HepG2 (cell line): Measurements from ENCODE around the gene CSKMT. TPM values are rescaled to one million over a fixed set of nuclear protein-coding genes. Genes with fewer than 3 reads are reported as not detected.

Experiments used
- ARHGAP35 ChIP-seq: sonication (generic); formaldehyde crosslinking; IDR thresholded peaks from 2 replicates; pipeline ENCODE4 v1.9.0; 2022; ENCODE audit warnings: mild to moderate bottlenecking, inconsistent platforms, moderate library complexity, missing genetic modification reagents, borderline replicate concordance
- ARID5B ChIP-seq: IDR thresholded peaks from 2 replicates; pipeline ENCODE4 v1.4.0; 2020; ENCODE audit warnings: mild to moderate bottlenecking, missing genetic modification reagents
- ATF1 ChIP-seq: IDR thresholded peaks from 2 replicates; pipeline ENCODE4 v1.6.1; 2016; ENCODE audit warnings: mild to moderate bottlenecking, control low read depth
- DRAP1 ChIP-seq: IDR thresholded peaks from 2 replicates; pipeline ENCODE4 v1.6.1; 2016; ENCODE audit warnings: missing genetic modification reagents, missing compliant biosample characterization
- ELF1 ChIP-seq: sonication (generic); formaldehyde crosslinking; IDR thresholded peaks from 2 replicates; pipeline ENCODE4 v1.4.0; 2020; ENCODE audit warnings: missing genetic modification reagents
- EP300 ChIP-seq, 3 experiments: sonication (generic) in 1 of 3; formaldehyde crosslinking in 1 of 3; IDR thresholded peaks; 2 replicates each; pipeline versions ENCODE4 v1.5.1 to v1.6.1; 2011 to 2020; ENCODE audit warnings: low read depth in 2 of 3, low read length in 2 of 3, borderline replicate concordance in 1 of 3, improper control_type of control experiment in 1 of 3, mild to moderate bottlenecking in 1 of 3, missing genetic modification reagents in 1 of 3, moderate library complexity in 1 of 3
- ETV5 ChIP-seq: IDR thresholded peaks from 2 replicates; pipeline ENCODE4 v1.6.1; 2018; ENCODE audit warnings: missing biosample characterization, missing genetic modification reagents, inconsistent platforms, borderline replicate concordance
- GZF1 ChIP-seq: sonication (generic); formaldehyde crosslinking; IDR thresholded peaks from 2 replicates; pipeline ENCODE4 v1.5.1; 2020; ENCODE audit warnings: mild to moderate bottlenecking, missing genetic modification reagents
- MAX ChIP-seq: IDR thresholded peaks from 2 replicates; pipeline ENCODE4 v1.6.1; 2012; ENCODE audit warnings: inconsistent platforms
- MED1 ChIP-seq: sonication (generic); formaldehyde crosslinking; IDR thresholded peaks from 2 replicates; pipeline ENCODE4 v1.4.0; 2020; ENCODE audit warnings: missing genetic modification reagents
- NPAS2 ChIP-seq: sonication (generic); formaldehyde crosslinking; IDR thresholded peaks from 2 replicates; pipeline ENCODE4 v1.8.0; 2022; ENCODE audit warnings: mild to moderate bottlenecking, missing genetic modification reagents, borderline replicate concordance
- ONECUT2 ChIP-seq: sonication (generic); formaldehyde crosslinking; IDR thresholded peaks from 2 replicates; pipeline ENCODE4 v1.4.0; 2020; ENCODE audit warnings: missing genetic modification reagents
- RAD51 ChIP-seq: fragments of 450-650 bp; IDR thresholded peaks from 2 replicates; pipeline ENCODE4 v1.6.1; 2016; ENCODE audit warnings: borderline replicate concordance
- RFX1 ChIP-seq: fragments of 450-650 bp; IDR thresholded peaks from 2 replicates; pipeline ENCODE4 v1.6.1; 2017
- SIN3A ChIP-seq: IDR thresholded peaks from 2 replicates; pipeline ENCODE4 v1.6.1; 2011; ENCODE audit warnings: low read depth, mild to moderate bottlenecking, control low read depth, low read length, borderline replicate concordance
- ZBTB7B ChIP-seq: sonication (generic); formaldehyde crosslinking; IDR thresholded peaks from 2 replicates; pipeline ENCODE4 v1.4.0; 2020; ENCODE audit warnings: missing genetic modification reagents
- ZC3H13 ChIP-seq: sonication (generic); formaldehyde crosslinking; IDR thresholded peaks from 2 replicates; pipeline ENCODE4 v1.8.1; 2023; ENCODE audit warnings: mild to moderate bottlenecking, missing genetic modification reagents, moderate library complexity
- ZFY ChIP-seq: sonication (generic); formaldehyde crosslinking; IDR thresholded peaks from 2 replicates; pipeline ENCODE4 v1.4.0; 2020; ENCODE audit warnings: missing genetic modification reagents
- ZNF143 ChIP-seq: sonication (generic); formaldehyde crosslinking; IDR thresholded peaks from 2 replicates; pipeline ENCODE4 v1.4.0; 2020; ENCODE audit warnings: missing genetic modification reagents
- ZNF160 ChIP-seq: sonication (generic); formaldehyde crosslinking; IDR thresholded peaks from 2 replicates; pipeline ENCODE4 v1.8.0; 2022; ENCODE audit warnings: mild to moderate bottlenecking, inconsistent platforms, missing genetic modification reagents
- ZNF256 ChIP-seq: sonication (generic); formaldehyde crosslinking; conservative IDR thresholded peaks from 2 replicates; pipeline ENCODE4 v1.4.0; 2020; ENCODE audit warnings: missing genetic modification reagents
- ZNF264 ChIP-seq: sonication (generic); formaldehyde crosslinking; IDR thresholded peaks from 2 replicates; pipeline ENCODE4 v1.4.0; 2020; ENCODE audit warnings: missing genetic modification reagents
- ZNF296 ChIP-seq: sonication (generic); formaldehyde crosslinking; conservative IDR thresholded peaks from 2 replicates; pipeline ENCODE4 v1.5.0; 2020; ENCODE audit warnings: mild to moderate bottlenecking, missing genetic modification reagents
- ZNF788 ChIP-seq: sonication (generic); formaldehyde crosslinking; IDR thresholded peaks from 2 replicates; pipeline ENCODE4 v1.5.0; 2020; ENCODE audit warnings: mild to moderate bottlenecking, missing genetic modification reagents, borderline replicate concordance
- ZNF883 ChIP-seq: sonication (generic); formaldehyde crosslinking; IDR thresholded peaks from 2 replicates; pipeline ENCODE4 v1.5.1; 2020; ENCODE audit warnings: mild to moderate bottlenecking, missing genetic modification reagents; ENCODE audit errors: not compliant biosample characterization
- ZSCAN25 ChIP-seq: sonication (generic); formaldehyde crosslinking; IDR thresholded peaks from 2 replicates; pipeline ENCODE4 v1.8.0; 2022; ENCODE audit warnings: mild to moderate bottlenecking, missing genetic modification reagents
- polyA plus RNA-seq, 8 experiments: library from polyadenylated mRNA; depleted of rRNA in 3 of 8; stranded (reverse) in 7 of 8; unstranded in 1 of 8; fragments of >200 nt; fragmentation: Illumina TruSeq in 4 of 8; extraction: Trizol in 4 of 8; gene quantifications; 2 replicates each; pipeline versions ENCODE4 v1.2.1 to v1.2.3, GENCODE V29; 2011 to 2016; ENCODE audit warnings: low read depth in 4 of 8, missing spikeins in 1 of 8, mixed read lengths in 1 of 8; ENCODE audit not compliant: insufficient read depth in 1 of 8
- total RNA-seq, 5 experiments: library from RNA; depleted of rRNA; stranded (reverse); fragments of >200 nt; fragmentation: Illumina TruSeq; extraction: Trizol; gene quantifications; 2 replicates each; pipeline ENCODE4 v1.2.3, GENCODE V29; 2016; ENCODE audit warnings: low read depth in 1 of 5

Gene CSKMT
- total and polyA plus RNA-seq, 2 of the 13 experiments (the other 11 are each of a cell fraction or from before 2014, with no cell fraction given): 7.6 to 31.8 TPM

- TF ChIP-seq GZF1 (CRISPR knock-in tag) (peak; percentile 83; the same call in 1 of the 2 replicates), ZC3H13 (CRISPR knock-in tag) (peak; percentile 36; the same call in 1 of the 2 replicates), ZNF143 (CRISPR knock-in tag) (peak; percentile 12; the same call in 1 of the 2 replicates), ARHGAP35 (CRISPR knock-in tag) (0 out of 2 replicates have a peak, but pooled peaks have one; percentile 55), ELF1 (CRISPR knock-in tag) (peak; percentile 95), ZNF883 (peak; percentile 17), MAX (peak; percentile 90), EP300 (IDR thresholded peaks at IDR 0.05; ENCODE audit: low read depth in 2 of 2, low read length in 2 of 2) (no peak), EP300 (CRISPR knock-in tag; IDR thresholded peaks at IDR 0.05; ENCODE audit: borderline replicate concordance) (0 out of 2 replicates have a peak, but pooled peaks have one; percentile 11), MED1 (CRISPR knock-in tag) (peak; percentile 57; the same call in 1 of the 2 replicates), ZNF788 (CRISPR knock-in tag) (peak; percentile 77; the same call in 1 of the 2 replicates), ZSCAN25 (CRISPR knock-in tag) (no peak; the same call in 1 of the 2 replicates), ZNF256 (CRISPR knock-in tag) (0 out of 2 replicates have a peak, but pooled peaks have one; percentile 13), ZNF160 (CRISPR knock-in tag) (0 out of 2 replicates have a peak, but pooled peaks have one; percentile 75), ZNF296 (CRISPR knock-in tag) (no peak), ARID5B (CRISPR knock-in tag) (peak; percentile 70; the same call in 1 of the 2 replicates), ZFY (CRISPR knock-in tag) (peak; percentile 70), RAD51 (peak; percentile 87), ONECUT2 (CRISPR knock-in tag) (peak; percentile 14; the same call in 1 of the 2 replicates), ZNF264 (CRISPR knock-in tag) (0 out of 2 replicates have a peak, but pooled peaks have one; percentile 19), DRAP1 (peak; percentile 36; the same call in 1 of the 2 replicates), ATF1 (CRISPR knock-in tag) (no peak), SIN3A (peak; percentile 92; the same call in 1 of the 2 replicates), NPAS2 (CRISPR knock-in tag) (no peak), ZBTB7B (CRISPR knock-in tag) (peak; percentile 57), RFX1 (no peak), ETV5 (CRISPR knock-in tag) (peak; percentile 64)
Measured at GRCh38 chr11:62678770-62679696, 13.9 kb downstream of the CSKMT start, which contains the start of gene UBXN1 (continued).
